ENCODE data around the gene MAPRE2.

DNA sequence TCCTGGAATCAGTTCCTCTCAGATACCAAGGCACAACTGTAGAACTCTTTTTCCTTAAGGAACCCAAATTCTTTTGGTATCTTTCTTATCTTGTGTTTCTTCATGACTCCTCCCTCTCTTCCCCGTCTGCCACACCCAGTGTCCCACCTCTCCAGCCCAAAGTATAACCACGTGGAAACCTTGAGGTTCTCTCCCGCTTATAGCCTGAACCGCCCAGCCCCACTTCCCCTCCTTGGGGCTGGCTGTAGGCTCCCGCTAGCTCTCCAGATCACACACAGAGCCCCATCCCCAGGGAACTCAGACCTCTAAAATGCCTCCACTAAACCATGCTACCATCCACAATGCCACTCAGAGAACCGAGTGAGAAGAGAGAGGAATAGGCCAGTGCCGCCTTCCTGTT, 87.5 kb downstream of the MAPRE2 start:
- no peak for TF ChIP-seq POLR2A (IDR thresholded peaks at IDR 0.05)
- TF ChIP-seq, protein P1, sequence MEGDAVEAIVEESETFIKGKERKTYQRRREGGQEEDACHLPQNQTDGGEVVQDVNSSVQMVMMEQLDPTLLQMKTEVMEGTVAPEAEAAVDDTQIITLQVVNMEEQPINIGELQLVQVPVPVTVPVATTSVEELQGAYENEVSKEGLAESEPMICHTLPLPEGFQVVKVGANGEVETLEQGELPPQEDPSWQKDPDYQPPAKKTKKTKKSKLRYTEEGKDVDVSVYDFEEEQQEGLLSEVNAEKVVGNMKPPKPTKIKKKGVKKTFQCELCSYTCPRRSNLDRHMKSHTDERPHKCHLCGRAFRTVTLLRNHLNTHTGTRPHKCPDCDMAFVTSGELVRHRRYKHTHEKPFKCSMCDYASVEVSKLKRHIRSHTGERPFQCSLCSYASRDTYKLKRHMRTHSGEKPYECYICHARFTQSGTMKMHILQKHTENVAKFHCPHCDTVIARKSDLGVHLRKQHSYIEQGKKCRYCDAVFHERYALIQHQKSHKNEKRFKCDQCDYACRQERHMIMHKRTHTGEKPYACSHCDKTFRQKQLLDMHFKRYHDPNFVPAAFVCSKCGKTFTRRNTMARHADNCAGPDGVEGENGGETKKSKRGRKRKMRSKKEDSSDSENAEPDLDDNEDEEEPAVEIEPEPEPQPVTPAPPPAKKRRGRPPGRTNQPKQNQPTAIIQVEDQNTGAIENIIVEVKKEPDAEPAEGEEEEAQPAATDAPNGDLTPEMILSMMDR (IDR thresholded peaks at IDR 0.05) = no peak

Measured in adrenal gland (tissue), 5 donors.